GM12878 (cell line): ENCODE measurements around the gene DDX56. TPM values are rescaled to one million over a fixed set of nuclear protein-coding genes. Genes with fewer than 3 reads are reported as not detected.

ENCODE experiments used
- CBX3 ChIP-seq: fragments of 200-600 bp; sonication (generic); IDR thresholded peaks from 2 replicates; pipeline ENCODE4 v1.6.1; 2016; ENCODE audit warnings: low read depth, borderline replicate concordance
- CTCF ChIP-seq, 3 experiments: IDR thresholded peaks in 2 of 3; conservative IDR thresholded peaks in 1 of 3; 2 replicates each; pipeline ENCODE4 v1.5.1; 2011; ENCODE audit warnings: low read depth in 3 of 3, low read length in 3 of 3, mild to moderate bottlenecking in 3 of 3, control low read depth in 2 of 3, moderate library complexity in 2 of 3, inconsistent platforms in 1 of 3, mixed read lengths in 1 of 3; ENCODE audit not compliant: control insufficient read depth in 2 of 3, insufficient read depth in 1 of 3; ENCODE audit errors: extremely low read depth in 1 of 3
- FOS ChIP-seq: IDR thresholded peaks from 3 replicates; pipeline ENCODE4 v1.6.1; 2011; ENCODE audit warnings: borderline replicate concordance; ENCODE audit not compliant: insufficient read length; ENCODE audit errors: extremely low read depth
- IRF5 ChIP-seq: fragments of 450-650 bp; IDR thresholded peaks from 2 replicates; pipeline ENCODE4 v1.6.1; 2017; ENCODE audit warnings: borderline replicate concordance
- NR2F1 ChIP-seq: fragments of 450-650 bp; conservative IDR thresholded peaks from 2 replicates; pipeline ENCODE4 v1.6.1; 2017; ENCODE audit warnings: mild to moderate bottlenecking
- POLR2AphosphoS5 ChIP-seq: IDR thresholded peaks from 2 replicates; pipeline ENCODE4 v1.6.1; 2011; ENCODE audit warnings: mild to moderate bottlenecking, low read length, inconsistent platforms
- SKIL ChIP-seq: fragments of 450-650 bp; IDR thresholded peaks from 2 replicates; pipeline ENCODE4 v1.6.1; 2017; ENCODE audit warnings: mild to moderate bottlenecking, low read depth, inconsistent platforms; ENCODE audit not compliant: poor library complexity, severe bottlenecking
- SMAD5 ChIP-seq: IDR thresholded peaks from 2 replicates; pipeline ENCODE4 v1.6.1; 2016; ENCODE audit warnings: antibody characterized with exemption, low read depth
- TCF12 ChIP-seq: IDR thresholded peaks from 2 replicates; pipeline ENCODE4 v1.6.1; 2011; ENCODE audit warnings: low read depth, mild to moderate bottlenecking, low read length
- ZBED1 ChIP-seq: IDR thresholded peaks from 2 replicates; pipeline ENCODE4 v1.6.1; 2016; ENCODE audit warnings: borderline replicate concordance
- ZBTB4 ChIP-seq: fragments of 450-650 bp; formaldehyde crosslinking; IDR thresholded peaks from 2 replicates; pipeline ENCODE4 v1.4.0; 2022; ENCODE audit warnings: mild to moderate bottlenecking, moderate library complexity
- polyA plus RNA-seq, 11 experiments: library from polyadenylated mRNA; depleted of rRNA in 4 of 11; unstranded in 6 of 11; stranded (reverse) in 5 of 11; fragments of >200 nt; fragmentation: Nextera tagmentation in 4 of 11; fragmentation: Illumina TruSeq in 1 of 11; extraction: Ambion mirVana in 4 of 11; extraction: Trizol in 1 of 11; gene quantifications; 1 replicate in 1 of 11; 2 replicates in 10 of 11; pipeline versions ENCODE4 v1.2.1 to v1.2.3, GENCODE V29; 2011 to 2016; ENCODE audit warnings: inconsistent platforms in 2 of 11, missing spikeins in 2 of 11, low read depth in 1 of 11
- total RNA-seq, 4 experiments: library from RNA; depleted of rRNA in 3 of 4; stranded (reverse); fragments of >200 nt in 3 of 4; fragmentation: Illumina TruSeq in 1 of 4; extraction: Trizol in 1 of 4; gene quantifications; 2 replicates each; pipeline versions ENCODE4 v1.2.1 to v1.2.3, GENCODE V29; 2013 to 2021
- TF ChIP-seq, protein P1 (sequence below): fragments of 150-350 bp; IDR thresholded peaks from 2 replicates; pipeline ENCODE4 v1.6.1; 2016; ENCODE audit warnings: low read depth, low read length

The DDX56 gene
- total and polyA plus RNA-seq, 10 of the 15 experiments (the other 5 are each of a cell fraction or from before 2014, with no cell fraction given): 19.8 to 136 (median 81.3) TPM

DNA sequence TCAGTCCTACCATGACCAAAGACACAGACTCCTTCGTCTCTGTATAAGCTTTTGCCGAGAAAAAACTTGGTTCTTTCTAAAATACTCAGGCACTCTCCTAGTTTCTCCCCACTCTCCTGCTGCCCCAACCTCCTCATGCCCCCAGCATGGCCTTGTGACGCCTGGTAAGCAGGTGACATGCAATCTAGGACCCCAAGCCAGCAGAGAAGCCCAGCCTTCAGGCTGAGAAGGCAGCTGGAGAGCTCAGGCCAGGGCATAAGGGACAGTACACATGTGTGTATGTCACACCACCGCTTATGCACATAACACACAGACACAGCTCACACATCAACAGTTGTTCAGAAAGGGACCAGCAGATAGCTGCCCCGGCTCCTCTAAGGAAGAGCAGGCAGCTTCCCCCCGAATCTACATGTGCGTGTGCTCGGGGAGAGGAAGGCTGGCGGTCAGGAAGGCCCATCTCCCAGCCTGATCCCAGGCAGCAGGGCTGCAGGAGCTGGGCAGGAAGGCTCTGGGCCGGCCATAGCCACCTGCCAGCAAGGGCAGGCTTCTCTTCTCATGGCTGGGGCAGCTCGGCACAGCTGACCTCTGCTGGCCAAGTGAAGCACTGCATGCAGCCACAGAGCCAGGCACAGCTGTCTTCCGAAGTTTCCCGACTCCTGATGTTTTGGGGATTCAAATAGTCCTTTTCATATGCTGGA, 8.5 kb downstream of the DDX56 start (continued):
- TF ChIP-seq CTCF (IDR thresholded peaks at IDR 0.05 in 2 of 3, conservative IDR thresholded peaks at IDR 0.05 in 1 of 3; ENCODE audit: control insufficient read depth in 2 of 3, extremely low read depth in 1 of 3, insufficient read depth in 1 of 3, low read depth in 3 of 3, low read length in 3 of 3): peak; percentile 94 to 97 (median 97); a peak in 5 of 6 replicates
- no peak for TF ChIP-seq NR2F1
- TF ChIP-seq FOS: no peak
- TF ChIP-seq SMAD5: peak; percentile 29; the same call in 1 of the 2 replicates
- TF ChIP-seq POLR2AphosphoS5: 0 out of 2 replicates have a peak, but pooled peaks have one; percentile 10
- no peak for TF ChIP-seq SKIL
- no peak for TF ChIP-seq TCF12
- TF ChIP-seq ZBTB4 (CRISPR knock-in tag): no peak
- TF ChIP-seq CBX3: no peak
- no peak for TF ChIP-seq ZBED1
- TF ChIP-seq IRF5: no peak
- TF ChIP-seq, protein P1, sequence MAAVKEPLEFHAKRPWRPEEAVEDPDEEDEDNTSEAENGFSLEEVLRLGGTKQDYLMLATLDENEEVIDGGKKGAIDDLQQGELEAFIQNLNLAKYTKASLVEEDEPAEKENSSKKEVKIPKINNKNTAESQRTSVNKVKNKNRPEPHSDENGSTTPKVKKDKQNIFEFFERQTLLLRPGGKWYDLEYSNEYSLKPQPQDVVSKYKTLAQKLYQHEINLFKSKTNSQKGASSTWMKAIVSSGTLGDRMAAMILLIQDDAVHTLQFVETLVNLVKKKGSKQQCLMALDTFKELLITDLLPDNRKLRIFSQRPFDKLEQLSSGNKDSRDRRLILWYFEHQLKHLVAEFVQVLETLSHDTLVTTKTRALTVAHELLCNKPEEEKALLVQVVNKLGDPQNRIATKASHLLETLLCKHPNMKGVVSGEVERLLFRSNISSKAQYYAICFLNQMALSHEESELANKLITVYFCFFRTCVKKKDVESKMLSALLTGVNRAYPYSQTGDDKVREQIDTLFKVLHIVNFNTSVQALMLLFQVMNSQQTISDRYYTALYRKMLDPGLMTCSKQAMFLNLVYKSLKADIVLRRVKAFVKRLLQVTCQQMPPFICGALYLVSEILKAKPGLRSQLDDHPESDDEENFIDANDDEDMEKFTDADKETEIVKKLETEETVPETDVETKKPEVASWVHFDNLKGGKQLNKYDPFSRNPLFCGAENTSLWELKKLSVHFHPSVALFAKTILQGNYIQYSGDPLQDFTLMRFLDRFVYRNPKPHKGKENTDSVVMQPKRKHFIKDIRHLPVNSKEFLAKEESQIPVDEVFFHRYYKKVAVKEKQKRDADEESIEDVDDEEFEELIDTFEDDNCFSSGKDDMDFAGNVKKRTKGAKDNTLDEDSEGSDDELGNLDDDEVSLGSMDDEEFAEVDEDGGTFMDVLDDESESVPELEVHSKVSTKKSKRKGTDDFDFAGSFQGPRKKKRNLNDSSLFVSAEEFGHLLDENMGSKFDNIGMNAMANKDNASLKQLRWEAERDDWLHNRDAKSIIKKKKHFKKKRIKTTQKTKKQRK: no peak
